ENCODE results near the gene ACER1. TPM values are rescaled to one million over a fixed set of nuclear protein-coding genes. Genes with fewer than 3 reads are reported as not detected.
"Not testable (repeated sequence)": the region's sequence is repeated elsewhere in the genome, so short reads cannot be mapped to it uniquely, and the experiment has no call there.

The ACER1 gene
- total and polyA plus RNA-seq, 2 experiments from 2014 or later, result not detected

DNA sequence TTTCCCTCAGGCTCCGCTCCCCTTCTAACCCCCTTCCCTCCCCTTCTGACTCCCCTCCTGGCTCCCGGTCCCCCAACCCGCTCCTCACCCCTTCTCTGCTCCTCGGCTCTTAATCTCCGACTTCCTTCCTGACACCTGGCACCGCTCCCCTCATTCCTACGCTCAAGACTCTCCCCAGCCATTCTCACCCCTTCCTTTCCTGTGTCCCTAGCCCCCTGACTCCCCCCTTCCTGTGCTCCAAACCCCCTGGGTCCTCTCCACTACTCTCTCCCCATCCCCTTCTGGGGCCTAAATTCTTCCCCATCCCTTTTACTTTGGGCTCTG lies 28.6 kb upstream of the ACER1 start:
- Histone ChIP-seq H3K4me1 (ENCODE audit: insufficient read depth) (no peaks in the 10 kb centered on the region; the same call in 1 of the 2 replicates), H3K27me3 (ENCODE audit: insufficient read depth) (no peaks in the 10 kb centered on the region), H3K79me2 (replicated peaks; ENCODE audit: insufficient read depth) (peaks cover 8% of the 10 kb centered on the region; the same call in 1 of the 2 replicates), H3K4me2 (peak overlapping the region; percentile 97), H3K9me2 (ENCODE audit: insufficient read depth) (no peaks in the 10 kb centered on the region), H3K36me3 (ENCODE audit: insufficient read depth) (peaks cover 18% of the 10 kb centered on the region), H2AFZ (peak overlapping the region; percentile 72; the same call in 1 of the 2 replicates), H3F3A (replicated peaks; ENCODE audit: low read depth) (no peaks in the 10 kb centered on the region), H3K4me3 (peak overlapping the region; percentile 79), H3K27ac (ENCODE audit: low read depth) (no peak overlapping the region), H4K20me1 (replicated peaks; ENCODE audit: insufficient read depth) (no peaks in the 10 kb centered on the region; the same call in 1 of the 2 replicates)
- Mint-ChIP-seq H3K9me3 (peaks cover 8% of the 10 kb centered on the region; the same call in 1 of the 3 replicates), H3K27me3 (ENCODE audit: insufficient read depth, low read depth, poor library complexity) (peaks cover 4% of the 10 kb centered on the region), H3K36me3 (ENCODE audit: low read depth) (peaks cover 26% of the 10 kb centered on the region), H3K4me3 (peak overlapping the region; percentile 88), H3K27ac (peak overlapping the region; percentile 75), H3K4me1 (peaks cover 4% of the 10 kb centered on the region; the same call in 1 of the 3 replicates)
- DNase-seq (ENCODE audit: low spot score), result no peak
- no peak for ATAC-seq
- TF ChIP-seq STAT1 (IDR thresholded peaks at IDR 0.05; ENCODE audit: unreplicated experiment) (no peak), EZH2phosphoT487 (IDR thresholded peaks at IDR 0.05; ENCODE audit: unreplicated experiment) (no peak), JUNB (IDR thresholded peaks at IDR 0.05; ENCODE audit: unreplicated experiment) (no peak)
- TF ChIP-seq, protein P1, sequence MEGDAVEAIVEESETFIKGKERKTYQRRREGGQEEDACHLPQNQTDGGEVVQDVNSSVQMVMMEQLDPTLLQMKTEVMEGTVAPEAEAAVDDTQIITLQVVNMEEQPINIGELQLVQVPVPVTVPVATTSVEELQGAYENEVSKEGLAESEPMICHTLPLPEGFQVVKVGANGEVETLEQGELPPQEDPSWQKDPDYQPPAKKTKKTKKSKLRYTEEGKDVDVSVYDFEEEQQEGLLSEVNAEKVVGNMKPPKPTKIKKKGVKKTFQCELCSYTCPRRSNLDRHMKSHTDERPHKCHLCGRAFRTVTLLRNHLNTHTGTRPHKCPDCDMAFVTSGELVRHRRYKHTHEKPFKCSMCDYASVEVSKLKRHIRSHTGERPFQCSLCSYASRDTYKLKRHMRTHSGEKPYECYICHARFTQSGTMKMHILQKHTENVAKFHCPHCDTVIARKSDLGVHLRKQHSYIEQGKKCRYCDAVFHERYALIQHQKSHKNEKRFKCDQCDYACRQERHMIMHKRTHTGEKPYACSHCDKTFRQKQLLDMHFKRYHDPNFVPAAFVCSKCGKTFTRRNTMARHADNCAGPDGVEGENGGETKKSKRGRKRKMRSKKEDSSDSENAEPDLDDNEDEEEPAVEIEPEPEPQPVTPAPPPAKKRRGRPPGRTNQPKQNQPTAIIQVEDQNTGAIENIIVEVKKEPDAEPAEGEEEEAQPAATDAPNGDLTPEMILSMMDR (conservative IDR thresholded peaks at IDR 0.05; ENCODE audit: low read depth in 2 of 2), result no peak
- TF ChIP-seq, protein P2, sequence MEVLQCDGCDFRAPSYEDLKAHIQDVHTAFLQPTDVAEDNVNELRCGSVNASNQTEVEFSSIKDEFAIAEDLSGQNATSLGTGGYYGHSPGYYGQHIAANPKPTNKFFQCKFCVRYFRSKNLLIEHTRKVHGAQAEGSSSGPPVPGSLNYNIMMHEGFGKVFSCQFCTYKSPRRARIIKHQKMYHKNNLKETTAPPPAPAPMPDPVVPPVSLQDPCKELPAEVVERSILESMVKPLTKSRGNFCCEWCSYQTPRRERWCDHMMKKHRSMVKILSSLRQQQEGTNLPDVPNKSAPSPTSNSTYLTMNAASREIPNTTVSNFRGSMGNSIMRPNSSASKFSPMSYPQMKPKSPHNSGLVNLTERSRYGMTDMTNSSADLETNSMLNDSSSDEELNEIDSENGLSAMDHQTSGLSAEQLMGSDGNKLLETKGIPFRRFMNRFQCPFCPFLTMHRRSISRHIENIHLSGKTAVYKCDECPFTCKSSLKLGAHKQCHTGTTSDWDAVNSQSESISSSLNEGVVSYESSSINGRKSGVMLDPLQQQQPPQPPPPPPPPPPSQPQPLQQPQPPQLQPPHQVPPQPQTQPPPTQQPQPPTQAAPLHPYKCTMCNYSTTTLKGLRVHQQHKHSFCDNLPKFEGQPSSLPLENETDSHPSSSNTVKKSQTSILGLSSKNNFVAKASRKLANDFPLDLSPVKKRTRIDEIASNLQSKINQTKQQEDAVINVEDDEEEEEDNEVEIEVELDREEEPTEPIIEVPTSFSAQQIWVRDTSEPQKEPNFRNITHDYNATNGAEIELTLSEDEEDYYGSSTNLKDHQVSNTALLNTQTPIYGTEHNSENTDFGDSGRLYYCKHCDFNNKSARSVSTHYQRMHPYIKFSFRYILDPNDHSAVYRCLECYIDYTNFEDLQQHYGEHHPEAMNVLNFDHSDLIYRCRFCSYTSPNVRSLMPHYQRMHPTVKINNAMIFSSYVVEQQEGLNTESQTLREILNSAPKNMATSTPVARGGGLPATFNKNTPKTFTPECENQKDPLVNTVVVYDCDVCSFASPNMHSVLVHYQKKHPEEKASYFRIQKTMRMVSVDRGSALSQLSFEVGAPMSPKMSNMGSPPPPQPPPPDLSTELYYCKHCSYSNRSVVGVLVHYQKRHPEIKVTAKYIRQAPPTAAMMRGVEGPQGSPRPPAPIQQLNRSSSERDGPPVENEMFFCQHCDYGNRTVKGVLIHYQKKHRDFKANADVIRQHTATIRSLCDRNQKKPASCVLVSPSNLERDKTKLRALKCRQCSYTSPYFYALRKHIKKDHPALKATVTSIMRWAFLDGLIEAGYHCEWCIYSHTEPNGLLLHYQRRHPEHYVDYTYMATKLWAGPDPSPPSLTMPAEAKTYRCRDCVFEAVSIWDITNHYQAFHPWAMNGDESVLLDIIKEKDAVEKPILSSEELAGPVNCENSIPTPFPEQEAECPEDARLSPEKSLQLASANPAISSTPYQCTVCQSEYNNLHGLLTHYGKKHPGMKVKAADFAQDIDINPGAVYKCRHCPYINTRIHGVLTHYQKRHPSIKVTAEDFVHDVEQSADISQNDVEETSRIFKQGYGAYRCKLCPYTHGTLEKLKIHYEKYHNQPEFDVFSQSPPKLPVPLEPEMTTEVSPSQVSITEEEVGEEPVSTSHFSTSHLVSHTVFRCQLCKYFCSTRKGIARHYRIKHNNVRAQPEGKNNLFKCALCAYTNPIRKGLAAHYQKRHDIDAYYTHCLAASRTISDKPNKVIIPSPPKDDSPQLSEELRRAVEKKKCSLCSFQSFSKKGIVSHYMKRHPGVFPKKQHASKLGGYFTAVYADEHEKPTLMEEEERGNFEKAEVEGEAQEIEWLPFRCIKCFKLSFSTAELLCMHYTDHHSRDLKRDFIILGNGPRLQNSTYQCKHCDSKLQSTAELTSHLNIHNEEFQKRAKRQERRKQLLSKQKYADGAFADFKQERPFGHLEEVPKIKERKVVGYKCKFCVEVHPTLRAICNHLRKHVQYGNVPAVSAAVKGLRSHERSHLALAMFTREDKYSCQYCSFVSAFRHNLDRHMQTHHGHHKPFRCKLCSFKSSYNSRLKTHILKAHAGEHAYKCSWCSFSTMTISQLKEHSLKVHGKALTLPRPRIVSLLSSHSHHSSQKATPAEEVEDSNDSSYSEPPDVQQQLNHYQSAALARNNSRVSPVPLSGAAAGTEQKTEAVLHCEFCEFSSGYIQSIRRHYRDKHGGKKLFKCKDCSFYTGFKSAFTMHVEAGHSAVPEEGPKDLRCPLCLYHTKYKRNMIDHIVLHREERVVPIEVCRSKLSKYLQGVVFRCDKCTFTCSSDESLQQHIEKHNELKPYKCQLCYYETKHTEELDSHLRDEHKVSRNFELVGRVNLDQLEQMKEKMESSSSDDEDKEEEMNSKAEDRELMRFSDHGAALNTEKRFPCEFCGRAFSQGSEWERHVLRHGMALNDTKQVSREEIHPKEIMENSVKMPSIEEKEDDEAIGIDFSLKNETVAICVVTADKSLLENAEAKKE (CRISPR knock-in tag; IDR thresholded peaks at IDR 0.05), result no peak
- TF ChIP-seq, protein P3, sequence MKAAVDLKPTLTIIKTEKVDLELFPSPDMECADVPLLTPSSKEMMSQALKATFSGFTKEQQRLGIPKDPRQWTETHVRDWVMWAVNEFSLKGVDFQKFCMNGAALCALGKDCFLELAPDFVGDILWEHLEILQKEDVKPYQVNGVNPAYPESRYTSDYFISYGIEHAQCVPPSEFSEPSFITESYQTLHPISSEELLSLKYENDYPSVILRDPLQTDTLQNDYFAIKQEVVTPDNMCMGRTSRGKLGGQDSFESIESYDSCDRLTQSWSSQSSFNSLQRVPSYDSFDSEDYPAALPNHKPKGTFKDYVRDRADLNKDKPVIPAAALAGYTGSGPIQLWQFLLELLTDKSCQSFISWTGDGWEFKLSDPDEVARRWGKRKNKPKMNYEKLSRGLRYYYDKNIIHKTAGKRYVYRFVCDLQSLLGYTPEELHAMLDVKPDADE (IDR thresholded peaks at IDR 0.05), result no peak

DNA sequence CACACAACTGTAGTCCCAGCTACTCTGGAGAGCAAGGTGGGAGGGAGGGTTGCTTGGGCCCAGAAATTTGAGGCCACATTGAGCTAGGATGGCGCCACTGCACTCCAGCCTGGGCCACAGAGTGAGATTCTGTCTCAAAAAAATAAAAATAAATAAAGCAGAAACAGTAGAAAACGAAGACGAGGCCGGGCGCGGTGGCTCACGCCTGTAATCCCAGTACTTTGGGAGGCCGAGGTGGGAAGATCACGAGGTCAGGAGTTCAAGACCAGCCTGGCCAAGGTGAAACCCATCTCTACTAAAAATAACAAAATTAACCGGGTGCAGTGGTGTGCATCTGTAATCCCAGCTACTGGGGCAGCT lies 27.4 kb upstream of the ACER1 start:
- H3K27ac ChIP-seq (ENCODE audit: low read depth); DNase-seq (ENCODE audit: low spot score); H3K79me2 ChIP-seq (replicated peaks; ENCODE audit: insufficient read depth); H3K4me2 ChIP-seq; H3K27ac Mint-ChIP-seq; H3K27me3 ChIP-seq (ENCODE audit: insufficient read depth); H3K9me2 ChIP-seq (ENCODE audit: insufficient read depth); ATAC-seq; H4K20me1 ChIP-seq (replicated peaks; ENCODE audit: insufficient read depth); H3K27me3 Mint-ChIP-seq (ENCODE audit: insufficient read depth, low read depth, poor library complexity); H3K36me3 ChIP-seq (ENCODE audit: insufficient read depth); H3F3A ChIP-seq (replicated peaks; ENCODE audit: low read depth); H3K4me1 Mint-ChIP-seq; H3K4me1 ChIP-seq (ENCODE audit: insufficient read depth): not testable (repeated sequence)
- 0 out of 2 replicates have a peak overlapping the region, but pooled peaks have one; percentile 63 for H2AFZ ChIP-seq
- Mint-ChIP-seq H3K36me3 (ENCODE audit: low read depth) (peaks cover 18% of the 10 kb centered on the region), H3K4me3 (peak overlapping the region; percentile 88), H3K9me3 (peaks cover 11% of the 10 kb centered on the region; the same call in 2 of the 3 replicates)
- H3K4me3 ChIP-seq, result peak overlapping the region; percentile 79; the same call in 1 of the 2 replicates

DNA sequence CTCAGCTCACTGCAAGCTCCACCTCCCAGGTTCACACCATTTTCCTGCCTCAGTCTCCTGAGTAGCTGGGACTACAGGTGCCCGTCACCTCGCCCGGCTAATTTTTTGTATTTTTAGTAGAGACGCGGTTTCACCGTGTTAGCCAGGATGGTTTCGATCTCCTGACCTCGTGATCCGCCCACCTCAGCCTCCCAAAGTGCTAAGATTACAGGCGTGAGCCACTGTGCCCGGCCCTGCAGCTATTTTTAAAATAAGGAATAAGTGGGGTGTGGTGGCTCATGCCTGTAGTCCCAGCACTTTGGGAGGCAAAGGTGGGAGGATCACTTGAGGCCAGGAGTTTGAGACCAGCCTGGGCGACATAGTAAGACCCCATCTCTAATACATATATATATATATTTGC lies 27.0 kb upstream of the ACER1 start:
- H3K79me2 ChIP-seq (replicated peaks; ENCODE audit: insufficient read depth); H2AFZ ChIP-seq; H3K27ac ChIP-seq (ENCODE audit: low read depth); H3K9me2 ChIP-seq (ENCODE audit: insufficient read depth); H3K27ac Mint-ChIP-seq; H3K4me3 Mint-ChIP-seq; ATAC-seq; H3K36me3 ChIP-seq (ENCODE audit: insufficient read depth); H3K4me3 ChIP-seq; H3F3A ChIP-seq (replicated peaks; ENCODE audit: low read depth); H3K27me3 ChIP-seq (ENCODE audit: insufficient read depth); DNase-seq (ENCODE audit: low spot score); H3K4me2 ChIP-seq; H3K4me1 ChIP-seq (ENCODE audit: insufficient read depth); H4K20me1 ChIP-seq (replicated peaks; ENCODE audit: insufficient read depth); H3K27me3 Mint-ChIP-seq (ENCODE audit: insufficient read depth, low read depth, poor library complexity); H3K4me1 Mint-ChIP-seq: not testable (repeated sequence)
- H3K36me3 Mint-ChIP-seq (ENCODE audit: low read depth), result peaks cover 15% of the 10 kb centered on the region
- peaks cover 11% of the 10 kb centered on the region; the same call in 2 of the 3 replicates for H3K9me3 Mint-ChIP-seq
